AG04450 (cell line): ENCODE data around the gene FARS2. TPM values are rescaled to one million over a fixed set of nuclear protein-coding genes. Genes with fewer than 3 reads are reported as not detected.

Experiments used
- CTCF ChIA-PET: fragments of 300-600, 350-600 bp; formaldehyde crosslinking; extraction: SDS; loops from one replicate; lab custom pipeline; 2022; ENCODE audit warnings: antibody characterized with exemption, inconsistent platforms; lab: Charles Lee
- POLR2A ChIA-PET: fragments of 350-600 bp; formaldehyde crosslinking; extraction: SDS; loops from one replicate; lab custom pipeline; 2021; ENCODE audit warnings: antibody characterized with exemption, inconsistent platforms; lab: Yijun Ruan, JAX
- DNase-seq: peaks from one replicate; pipeline ENCODE4 v3.0.0-alpha.2; 2011; ENCODE audit warnings: low read depth, low spot score
- H3K27ac ChIP-seq: one replicate; pipeline ENCODE4 v1.5.1; 2012; ENCODE audit warnings: low read depth, low read length, control low read depth
- H3K27me3 ChIP-seq: one replicate; pipeline ENCODE4 v1.6.0; 2012; ENCODE audit warnings: low read length; ENCODE audit not compliant: control insufficient read depth, insufficient read depth
- H3K4me3 ChIP-seq: 2 replicates; pipeline ENCODE4 v1.5.1; 2011; ENCODE audit warnings: mild to moderate bottlenecking, low read depth, low read length, control low read depth
- H3K9me3 ChIP-seq: 2 replicates; pipeline ENCODE4 v1.5.1; 2012; ENCODE audit warnings: low read length; ENCODE audit not compliant: control insufficient read depth, insufficient read depth
- polyA plus RNA-seq: library from polyadenylated mRNA; depleted of rRNA; stranded (reverse); fragments of >200 nt; gene quantifications from 2 replicates; pipeline ENCODE4 v1.2.3, GENCODE V29; 2011
- TF ChIP-seq, protein P1 (sequence below): IDR thresholded peaks from 2 replicates; pipeline ENCODE4 v1.5.1; 2011; ENCODE audit warnings: low read depth, low read length, control low read depth, inconsistent platforms

The FARS2 gene
- polyA plus RNA-seq, 1 experiment: 14.0 TPM

DNA sequence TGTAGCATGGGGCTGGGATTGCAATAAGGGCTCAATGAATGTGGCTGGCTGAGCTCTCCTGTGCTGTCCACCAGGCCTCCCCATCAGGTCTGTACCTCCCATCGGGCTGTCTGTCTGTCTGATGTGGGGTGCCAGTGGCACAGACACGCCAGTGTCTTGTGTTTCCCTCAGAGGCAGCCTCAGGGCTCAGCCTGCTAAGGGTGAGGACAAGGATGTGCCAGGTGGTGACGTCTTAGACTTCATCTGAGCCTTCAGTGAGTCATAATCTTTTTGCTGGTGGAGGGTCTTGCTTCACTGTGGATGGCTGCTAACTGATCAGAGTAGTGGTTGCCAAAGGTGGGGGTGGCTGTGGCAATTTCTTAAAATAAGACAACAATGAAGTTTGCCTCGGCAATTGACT lies 550.7 kb downstream of the FARS2 start:
- Histone ChIP-seq H3K9me3 (no peaks in the 10 kb centered on the region; the same call in 1 of the 2 replicates), H3K4me3 (no peak overlapping the region), H3K27me3 (no peaks in the 10 kb centered on the region), H3K27ac (no peak overlapping the region)
- no peak for DNase-seq
- TF ChIP-seq, protein P1, sequence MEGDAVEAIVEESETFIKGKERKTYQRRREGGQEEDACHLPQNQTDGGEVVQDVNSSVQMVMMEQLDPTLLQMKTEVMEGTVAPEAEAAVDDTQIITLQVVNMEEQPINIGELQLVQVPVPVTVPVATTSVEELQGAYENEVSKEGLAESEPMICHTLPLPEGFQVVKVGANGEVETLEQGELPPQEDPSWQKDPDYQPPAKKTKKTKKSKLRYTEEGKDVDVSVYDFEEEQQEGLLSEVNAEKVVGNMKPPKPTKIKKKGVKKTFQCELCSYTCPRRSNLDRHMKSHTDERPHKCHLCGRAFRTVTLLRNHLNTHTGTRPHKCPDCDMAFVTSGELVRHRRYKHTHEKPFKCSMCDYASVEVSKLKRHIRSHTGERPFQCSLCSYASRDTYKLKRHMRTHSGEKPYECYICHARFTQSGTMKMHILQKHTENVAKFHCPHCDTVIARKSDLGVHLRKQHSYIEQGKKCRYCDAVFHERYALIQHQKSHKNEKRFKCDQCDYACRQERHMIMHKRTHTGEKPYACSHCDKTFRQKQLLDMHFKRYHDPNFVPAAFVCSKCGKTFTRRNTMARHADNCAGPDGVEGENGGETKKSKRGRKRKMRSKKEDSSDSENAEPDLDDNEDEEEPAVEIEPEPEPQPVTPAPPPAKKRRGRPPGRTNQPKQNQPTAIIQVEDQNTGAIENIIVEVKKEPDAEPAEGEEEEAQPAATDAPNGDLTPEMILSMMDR: no peak
- POLR2A ChIA-PET: no interaction called here
- CTCF ChIA-PET: no interaction called here

DNA sequence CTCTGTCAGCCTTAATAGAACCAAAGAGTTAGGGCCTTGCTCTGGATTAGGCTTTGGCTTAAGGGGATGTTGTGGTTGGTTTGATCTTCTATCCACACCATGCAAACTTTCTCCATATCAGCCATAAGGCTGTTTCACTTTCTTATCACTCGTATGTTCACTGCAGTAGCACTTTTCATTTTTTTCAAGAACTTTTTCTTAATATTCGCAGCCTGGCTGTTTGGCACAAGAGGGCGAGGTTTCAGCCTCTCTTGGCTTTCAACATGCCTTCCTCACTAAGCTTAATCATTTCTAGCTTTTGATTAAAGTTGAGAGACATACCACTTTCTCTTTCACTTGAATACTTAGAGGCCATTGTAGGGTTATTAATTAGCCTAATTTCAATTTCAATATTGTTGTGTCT lies 552.3 kb downstream of the FARS2 start:
- Histone ChIP-seq H3K9me3 (no peaks in the 10 kb centered on the region; the same call in 1 of the 2 replicates), H3K27me3 (no peaks in the 10 kb centered on the region), H3K4me3 (no peak overlapping the region), H3K27ac (no peak overlapping the region)
- TF ChIP-seq, protein P1: no peak
- no peak for DNase-seq
- POLR2A ChIA-PET: no interaction called here
- CTCF ChIA-PET: no interaction called here

DNA sequence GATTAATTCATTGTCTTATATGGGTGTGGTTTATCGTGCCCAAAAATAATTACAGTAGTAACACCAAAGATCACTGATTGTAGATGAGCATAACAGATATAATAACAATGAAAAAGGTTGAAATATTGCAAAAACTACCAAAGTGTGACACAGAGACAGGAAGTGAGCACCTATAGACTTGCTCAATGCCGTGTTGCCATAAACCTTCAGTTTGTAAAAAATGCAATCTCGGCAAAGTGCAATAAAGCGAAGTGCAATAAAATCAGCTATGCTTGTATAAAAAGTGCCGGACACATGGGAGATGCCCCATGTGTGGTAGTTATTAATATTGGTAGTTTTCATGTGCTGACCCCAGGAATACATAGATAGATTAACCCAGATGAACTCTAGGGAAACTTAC lies 552.8 kb downstream of the FARS2 start:
- CTCF ChIA-PET: no interaction called here

DNA sequence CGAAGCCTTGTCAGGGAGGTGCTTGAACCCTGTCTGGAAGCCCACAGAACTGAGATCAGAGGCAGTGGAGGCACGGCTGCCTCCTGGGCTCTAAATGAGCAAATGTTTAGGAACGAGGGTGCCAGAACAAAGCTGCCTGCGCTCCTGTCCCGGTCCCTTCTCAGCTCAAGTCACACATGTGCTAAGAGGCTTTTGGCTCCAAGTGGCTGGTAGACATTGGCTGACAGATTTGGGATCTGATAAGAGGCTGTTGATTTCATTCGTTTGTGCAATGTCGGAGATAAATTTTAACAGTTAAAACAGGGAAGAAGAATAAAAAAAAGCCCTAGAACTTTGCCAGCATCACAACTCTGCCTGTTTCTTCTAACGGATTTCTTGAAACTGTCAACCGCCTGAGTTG lies 553.6 kb downstream of the FARS2 start:
- CTCF ChIA-PET: no interaction called here
- POLR2A ChIA-PET: no interaction called here
- Histone ChIP-seq H3K27ac (no peak overlapping the region), H3K27me3 (no peaks in the 10 kb centered on the region), H3K4me3 (no peak overlapping the region), H3K9me3 (no peaks in the 10 kb centered on the region; the same call in 1 of the 2 replicates)
- TF ChIP-seq, protein P1: no peak
- DNase-seq: no peak

More for the DNA sequence above, 552.8 kb downstream of the FARS2 start:
- DNase-seq: no peak
- Histone ChIP-seq H3K27ac (no peak overlapping the region), H3K9me3 (no peaks in the 10 kb centered on the region; the same call in 1 of the 2 replicates), H3K4me3 (no peak overlapping the region), H3K27me3 (no peaks in the 10 kb centered on the region)
- POLR2A ChIA-PET: no interaction called here
- TF ChIP-seq, protein P1: no peak

DNA sequence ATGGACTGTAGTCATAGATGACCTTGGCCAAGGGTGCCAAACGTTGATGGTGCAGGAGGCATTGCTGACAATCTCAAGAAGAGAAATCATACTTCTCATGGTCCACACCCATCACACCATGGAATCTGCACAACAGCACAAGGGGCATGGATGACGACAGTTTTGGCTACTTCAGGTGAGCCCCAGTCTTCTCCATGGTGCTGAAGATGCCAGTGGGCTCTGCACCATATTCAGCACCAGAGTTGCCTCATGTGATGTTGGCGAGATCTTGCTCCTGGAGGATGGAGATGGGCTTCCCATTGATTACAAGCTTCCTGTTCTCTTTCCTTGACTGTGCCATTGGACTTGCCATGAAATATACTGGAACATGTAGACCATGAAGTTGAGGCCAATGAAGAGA lies 556.6 kb downstream of the FARS2 start:
- no peak for DNase-seq
- no peaks in the 10 kb centered on the region for H3K27me3 ChIP-seq
- peaks cover 5% of the 10 kb centered on the region; the same call in 1 of the 2 replicates for H3K9me3 ChIP-seq
- CTCF ChIA-PET: no interaction called here
- no peak overlapping the region for H3K27ac ChIP-seq
- POLR2A ChIA-PET: no interaction called here
- TF ChIP-seq, protein P1: no peak
- no peak overlapping the region for H3K4me3 ChIP-seq
